GM12865 (cell line): ENCODE measurements around the gene CFAP46.

ENCODE experiments used
- DNase-seq: peaks from one replicate; pipeline ENCODE4 v3.0.0; 2010; ENCODE audit warnings: low read depth
- H3K4me3 ChIP-seq: 2 replicates; pipeline ENCODE4 v1.5.1; 2011; ENCODE audit warnings: mild to moderate bottlenecking, low read depth, low read length, control low read depth
- CTCF ChIP-seq: IDR thresholded peaks from 2 replicates; pipeline ENCODE4 v1.5.1; 2011; ENCODE audit warnings: low read length, control low read depth, low read depth, inconsistent platforms; ENCODE audit not compliant: insufficient read depth; ENCODE audit errors: missing control alignments

Gene CFAP46

DNA sequence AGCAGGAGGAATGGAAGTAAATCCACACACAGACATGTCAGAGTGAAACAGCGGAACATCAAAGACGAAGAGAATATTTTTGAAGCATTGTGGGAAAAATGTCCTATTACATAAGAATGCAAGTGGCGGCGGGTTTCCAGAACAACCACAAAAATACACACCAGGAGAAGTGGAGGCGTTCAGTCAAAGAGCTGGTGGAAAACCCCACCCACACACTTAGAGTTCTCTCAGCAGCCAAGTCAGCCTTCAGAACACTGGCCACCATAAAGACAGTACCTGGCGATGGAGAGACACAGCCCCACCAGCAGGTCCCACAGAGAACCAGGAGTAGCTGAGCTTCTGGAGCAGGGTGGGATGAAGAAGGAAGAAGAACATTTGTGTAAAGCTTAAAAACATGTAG lies 180.1 kb downstream of the CFAP46 start:
- no peak for TF ChIP-seq CTCF
- DNase-seq, result no peak
- H3K4me3 ChIP-seq, result no peak overlapping the region

- DNase-seq, result no peak
- no peak for TF ChIP-seq CTCF
- H3K4me3 ChIP-seq, result no peak overlapping the region
Observed at GRCh38 chr10:132761395-132762060, 180.8 kb downstream of the CFAP46 start.

- H3K4me3 ChIP-seq, result no peak overlapping the region
- TF ChIP-seq CTCF, result no peak
- DNase-seq, result no peak
Observed at GRCh38 chr10:132758865-132759264, 183.5 kb downstream of the CFAP46 start.
